Measurements from ENCODE around the gene KRT32.

Gene KRT32

GRCh38 chr17:41466988-41467387 lies at the start of gene KRT32:
Gene KRT32 (minus strand): TSS chr17:41467386. CDS start chr17:41467325, 61 bp downstream.
- H3K4me1 ChIP-seq: no peaks in the 10 kb centered on the region
- no peaks in the 10 kb centered on the region for H3K9me3 ChIP-seq (ENCODE audit: control insufficient read depth, low read length)
- H3K4me2 ChIP-seq (ENCODE audit: low read length): no peak within 1 kb of the TSS
- no peak within 1 kb of the TSS for H3K9ac ChIP-seq
- no peak for TF ChIP-seq CTCF (IDR thresholded peaks at IDR 0.05)
- H3K4me3 ChIP-seq (ENCODE audit: low read depth, low read length): no peak within 1 kb of the TSS
- H3K27me3 ChIP-seq (ENCODE audit: control insufficient read depth, insufficient read depth, low read length): no peaks in the 10 kb centered on the region
- H3K79me2 ChIP-seq: no peaks in the 10 kb centered on the region
- no peak within 1 kb of the TSS for H3K27ac ChIP-seq
- H2AFZ ChIP-seq: no peak within 1 kb of the TSS
- no peaks in the 10 kb centered on the region for H3K36me3 ChIP-seq (ENCODE audit: control insufficient read depth, insufficient read depth, low read length)

GRCh38 chr17:41516830-41517283 lies 49.7 kb upstream of the KRT32 start:
- Histone ChIP-seq H3K4me2 (ENCODE audit: low read length) (no peak overlapping the region), H3K79me2 (no peaks in the 10 kb centered on the region), H3K4me1 (peaks cover 6% of the 10 kb centered on the region), H3K4me3 (ENCODE audit: low read depth, low read length) (no peak overlapping the region), H3K9me3 (ENCODE audit: control insufficient read depth, low read length) (no peaks in the 10 kb centered on the region), H3K9ac (no peak overlapping the region), H3K27ac (no peak overlapping the region), H3K36me3 (ENCODE audit: control insufficient read depth, insufficient read depth, low read length) (no peaks in the 10 kb centered on the region), H3K27me3 (ENCODE audit: control insufficient read depth, insufficient read depth, low read length) (no peaks in the 10 kb centered on the region), H2AFZ (no peak overlapping the region)
- no peak for TF ChIP-seq CTCF (IDR thresholded peaks at IDR 0.05)

DNA sequence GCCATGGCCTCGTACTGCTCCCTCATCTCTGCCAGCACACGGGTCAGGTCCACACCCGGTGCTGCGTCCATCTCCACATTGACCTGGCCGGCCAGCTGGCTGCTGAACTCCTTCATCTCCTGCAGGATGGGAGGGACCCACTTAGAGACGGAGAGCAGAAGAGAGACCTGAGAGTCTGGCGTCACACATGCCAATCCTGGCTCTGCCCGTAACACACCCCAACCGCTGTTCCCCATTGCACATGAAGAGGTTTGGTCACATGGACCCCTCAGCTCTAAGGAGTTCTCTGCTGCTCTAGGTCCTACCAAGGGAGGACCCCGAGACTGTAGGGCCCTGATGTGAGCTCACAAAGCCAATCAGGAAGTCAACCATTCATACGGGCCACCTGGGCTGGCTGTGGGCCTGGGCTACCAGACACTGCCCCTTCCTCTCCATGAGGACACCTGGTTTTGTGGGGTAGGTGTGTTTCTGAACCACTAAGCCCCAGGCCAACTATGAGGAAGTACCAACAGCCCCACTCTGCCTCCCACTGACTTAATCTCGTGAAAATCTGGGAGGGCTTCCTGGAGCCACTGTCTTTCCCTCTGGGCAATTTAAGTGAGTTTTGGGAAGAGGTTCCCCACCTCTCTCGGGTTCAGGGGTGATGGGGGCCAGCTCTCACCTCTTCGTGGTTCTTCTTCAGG lies 49.1 kb upstream of the KRT32 start:
- no peak overlapping the region for H3K4me3 ChIP-seq (ENCODE audit: low read depth, low read length)
- peaks cover 6% of the 10 kb centered on the region for H3K4me1 ChIP-seq
- no peaks in the 10 kb centered on the region for H3K79me2 ChIP-seq
- no peak for TF ChIP-seq CTCF (IDR thresholded peaks at IDR 0.05)
- H2AFZ ChIP-seq: no peak overlapping the region
- no peak overlapping the region for H3K4me2 ChIP-seq (ENCODE audit: low read length)
- H3K36me3 ChIP-seq (ENCODE audit: control insufficient read depth, insufficient read depth, low read length): no peaks in the 10 kb centered on the region
- no peak overlapping the region for H3K27ac ChIP-seq
- no peaks in the 10 kb centered on the region for H3K27me3 ChIP-seq (ENCODE audit: control insufficient read depth, insufficient read depth, low read length)
- H3K9ac ChIP-seq: no peak overlapping the region
- H3K9me3 ChIP-seq (ENCODE audit: control insufficient read depth, low read length): no peaks in the 10 kb centered on the region

DNA sequence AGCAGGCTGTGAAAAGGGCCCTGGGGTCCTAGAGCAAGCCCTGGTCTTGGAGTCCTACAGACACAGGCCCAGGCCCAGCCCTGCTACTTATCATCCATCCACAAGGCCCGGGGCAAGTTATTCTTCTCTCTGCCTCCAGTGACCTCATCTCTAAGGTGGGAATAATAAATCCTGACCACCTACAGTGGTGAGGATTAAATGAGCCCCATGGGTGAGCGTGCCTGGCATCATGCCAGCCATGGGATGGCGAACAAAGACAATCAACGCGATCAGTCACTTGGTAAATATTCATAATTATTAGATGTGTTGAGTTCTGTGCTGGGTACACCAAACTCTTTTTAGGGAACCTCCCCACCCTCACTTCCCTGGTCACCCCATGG lies 46.0 kb upstream of the KRT32 start:
- no peak for TF ChIP-seq CTCF (IDR thresholded peaks at IDR 0.05)

More for the DNA sequence above, 46.0 kb upstream of the KRT32 start:
- H3K9me3 ChIP-seq (ENCODE audit: control insufficient read depth, low read length): no peaks in the 10 kb centered on the region
- H3K27me3 ChIP-seq (ENCODE audit: control insufficient read depth, insufficient read depth, low read length): no peaks in the 10 kb centered on the region
- H2AFZ ChIP-seq: no peak overlapping the region
- no peak overlapping the region for H3K4me2 ChIP-seq (ENCODE audit: low read length)
- peaks cover under 1% of the 10 kb centered on the region for H3K4me1 ChIP-seq
- no peaks in the 10 kb centered on the region for H3K36me3 ChIP-seq (ENCODE audit: control insufficient read depth, insufficient read depth, low read length)
- no peak overlapping the region for H3K4me3 ChIP-seq (ENCODE audit: low read depth, low read length)
- no peak overlapping the region for H3K27ac ChIP-seq
- no peak overlapping the region for H3K9ac ChIP-seq
- H3K79me2 ChIP-seq: no peaks in the 10 kb centered on the region
